NCI-H82 treated with DMSO at 0.1 percent for 48 hours (cell line): ENCODE data around the gene RALGPS1.
A peak's percentile ranks its signal among the peaks of the same experiment; 100 is the strongest.

Experiments
- DNase-seq: peaks from one replicate; lab custom pipeline; 2025; ENCODE audit not compliant: unreplicated experiment; lab: John Stamatoyannopoulos, UW

RALGPS1 gene

GRCh38 chr9:127020036-127020801 lies 105.6 kb downstream of the RALGPS1 start:
- peak; percentile 9 for DNase-seq

GRCh38 chr9:127020802-127021078 lies 106.2 kb downstream of the RALGPS1 start:
- no peak for DNase-seq

GRCh38 chr9:127021664-127022363 lies 107.2 kb downstream of the RALGPS1 start:
- peak; percentile 90 for DNase-seq

GRCh38 chr9:127022913-127023660 lies 108.5 kb downstream of the RALGPS1 start:
- no peak for DNase-seq

GRCh38 chr9:127025042-127025441 lies 110.5 kb downstream of the RALGPS1 start:
- no peak for DNase-seq

- no peak for DNase-seq
Measured at GRCh38 chr9:127027694-127028093, 113.1 kb downstream of the RALGPS1 start.

- DNase-seq = no peak
Measured at GRCh38 chr9:127029548-127029947, 115.0 kb downstream of the RALGPS1 start.

- DNase-seq = peak; percentile 11
Measured at GRCh38 chr9:127030814-127031740, 116.5 kb downstream of the RALGPS1 start.

GRCh38 chr9:127032256-127032655 lies 117.7 kb downstream of the RALGPS1 start:
- DNase-seq = no peak

- DNase-seq = no peak
Measured at GRCh38 chr9:127033061-127033460, 118.5 kb downstream of the RALGPS1 start.

GRCh38 chr9:127033789-127034188 lies 119.2 kb downstream of the RALGPS1 start:
- DNase-seq = no peak

- no peak for DNase-seq
Measured at GRCh38 chr9:127034691-127035090, 120.1 kb downstream of the RALGPS1 start.

GRCh38 chr9:127035423-127035822 lies 120.8 kb downstream of the RALGPS1 start:
- no peak for DNase-seq

- no peak for DNase-seq
Measured at GRCh38 chr9:127035948-127036347, 121.4 kb downstream of the RALGPS1 start.

- DNase-seq = no peak
Measured at GRCh38 chr9:127036437-127036836, 121.9 kb downstream of the RALGPS1 start.

- DNase-seq = no peak
Measured at GRCh38 chr9:127038531-127038930, 123.9 kb downstream of the RALGPS1 start.

GRCh38 chr9:127039492-127039891 lies 124.9 kb downstream of the RALGPS1 start:
- no peak for DNase-seq

GRCh38 chr9:127045148-127045547 lies 130.6 kb downstream of the RALGPS1 start:
- DNase-seq = no peak

- DNase-seq = no peak
Measured at GRCh38 chr9:127047971-127048370, 133.4 kb downstream of the RALGPS1 start.

- no peak for DNase-seq
Measured at GRCh38 chr9:127049044-127049443, 134.5 kb downstream of the RALGPS1 start.

- DNase-seq = no peak
Measured at GRCh38 chr9:127049581-127049980, 135.0 kb downstream of the RALGPS1 start.
